ENCODE data around the gene ID4. TPM values are rescaled to one million over a fixed set of nuclear protein-coding genes. Genes with fewer than 3 reads are reported as not detected.

Gene ID4
- total and polyA plus RNA-seq, 2 donors (not counting 3 experiments of a cell fraction or from before 2014, with no cell fraction given) = not detected

GRCh38 chr6:19796452-19796851, 40.7 kb upstream of the ID4 start:
- DNase-seq (ENCODE audit: low read depth, low spot score) (no peak), FAIRE-seq (no peak)
- no peak overlapping the region for H3K4me3 ChIP-seq (replicated peaks in 1 of 3; ENCODE audit: insufficient read depth in 1 of 3, low read depth in 1 of 3, low read length in 3 of 3)
- intact Hi-C loops (cut with micrococcal nuclease) (no loop called here), dilution Hi-C loops (cut with MboI; ENCODE audit: extremely low pct_ligation_motif_present, low sequenced_read_pairs) (no loop called here)
- H3K9me1 ChIP-seq (replicated peaks; ENCODE audit: control insufficient read depth, extremely low read depth, insufficient read depth, low read length) = no peaks in the 10 kb centered on the region
- TF ChIP-seq GATA2 (IDR thresholded peaks at IDR 0.05; ENCODE audit: insufficient read depth, insufficient read length, low read depth, low read length) (no peak), CTCF (IDR thresholded peaks at IDR 0.05; ENCODE audit: extremely low read depth in 1 of 2, insufficient read depth in 1 of 2, low read depth in 1 of 2, low read length in 2 of 2) (no peak), EZH2 (IDR thresholded peaks at IDR 0.05; ENCODE audit: borderline replicate concordance, low read depth, low read length, severe bottlenecking) (no peak), FOS (IDR thresholded peaks at IDR 0.05; ENCODE audit: borderline replicate concordance, insufficient read depth, low read length) (no peak), MYC (IDR thresholded peaks at IDR 0.05; ENCODE audit: low read depth, low read length) (no peak), JUN (IDR thresholded peaks at IDR 0.05; ENCODE audit: borderline replicate concordance, insufficient read depth, insufficient read length, low read depth) (no peak), POLR2AphosphoS5 (IDR thresholded peaks at IDR 0.05; ENCODE audit: insufficient read depth, low read depth, low read length) (no peak), MAX (IDR thresholded peaks at IDR 0.05; ENCODE audit: insufficient read depth, insufficient read length) (no peak), POLR2A (IDR thresholded peaks at IDR 0.05; ENCODE audit: low read depth, low read length) (no peak)
- H3K9ac ChIP-seq (replicated peaks; ENCODE audit: extremely low read depth, insufficient read depth, low read length) = no peak overlapping the region
- ChIA-PET POLR2A (no interaction called here), CTCF (no interaction called here)
- H3K4me1 ChIP-seq (ENCODE audit: control insufficient read depth, extremely low read depth, insufficient read depth, low read length) = no peaks in the 10 kb centered on the region
- no peaks in the 10 kb centered on the region for H3K79me2 ChIP-seq (ENCODE audit: control insufficient read depth, insufficient read depth, low read length)
- no peak overlapping the region for H3K4me2 ChIP-seq (ENCODE audit: insufficient read depth, low read length)
- H3K36me3 ChIP-seq (ENCODE audit: control insufficient read depth in 2 of 2, extremely low read depth in 1 of 2, insufficient read depth in 2 of 2, low read length in 2 of 2) = no peaks in the 10 kb centered on the region
- no TSS peak for BruUV-seq (replicated peaks)
- H2AFZ ChIP-seq (ENCODE audit: low read depth, low read length) = no peak overlapping the region
- no peak overlapping the region for H3K27ac ChIP-seq (ENCODE audit: insufficient read depth, low read depth, low read length)
- no peaks in the 10 kb centered on the region for H3K27me3 ChIP-seq (ENCODE audit: control insufficient read depth in 2 of 2, insufficient read depth in 2 of 2, low read length in 2 of 2)
- H3K9me3 ChIP-seq (replicated peaks; ENCODE audit: control insufficient read depth, insufficient read depth, low read length) = no peaks in the 10 kb centered on the region
- no peaks in the 10 kb centered on the region for H4K20me1 ChIP-seq (replicated peaks; ENCODE audit: control insufficient read depth, extremely low read depth, insufficient read depth, low read length)

Measured in endothelial cell of umbilical vein (primary cell).